ENCODE measurements around the gene TRIOBP.

DNA sequence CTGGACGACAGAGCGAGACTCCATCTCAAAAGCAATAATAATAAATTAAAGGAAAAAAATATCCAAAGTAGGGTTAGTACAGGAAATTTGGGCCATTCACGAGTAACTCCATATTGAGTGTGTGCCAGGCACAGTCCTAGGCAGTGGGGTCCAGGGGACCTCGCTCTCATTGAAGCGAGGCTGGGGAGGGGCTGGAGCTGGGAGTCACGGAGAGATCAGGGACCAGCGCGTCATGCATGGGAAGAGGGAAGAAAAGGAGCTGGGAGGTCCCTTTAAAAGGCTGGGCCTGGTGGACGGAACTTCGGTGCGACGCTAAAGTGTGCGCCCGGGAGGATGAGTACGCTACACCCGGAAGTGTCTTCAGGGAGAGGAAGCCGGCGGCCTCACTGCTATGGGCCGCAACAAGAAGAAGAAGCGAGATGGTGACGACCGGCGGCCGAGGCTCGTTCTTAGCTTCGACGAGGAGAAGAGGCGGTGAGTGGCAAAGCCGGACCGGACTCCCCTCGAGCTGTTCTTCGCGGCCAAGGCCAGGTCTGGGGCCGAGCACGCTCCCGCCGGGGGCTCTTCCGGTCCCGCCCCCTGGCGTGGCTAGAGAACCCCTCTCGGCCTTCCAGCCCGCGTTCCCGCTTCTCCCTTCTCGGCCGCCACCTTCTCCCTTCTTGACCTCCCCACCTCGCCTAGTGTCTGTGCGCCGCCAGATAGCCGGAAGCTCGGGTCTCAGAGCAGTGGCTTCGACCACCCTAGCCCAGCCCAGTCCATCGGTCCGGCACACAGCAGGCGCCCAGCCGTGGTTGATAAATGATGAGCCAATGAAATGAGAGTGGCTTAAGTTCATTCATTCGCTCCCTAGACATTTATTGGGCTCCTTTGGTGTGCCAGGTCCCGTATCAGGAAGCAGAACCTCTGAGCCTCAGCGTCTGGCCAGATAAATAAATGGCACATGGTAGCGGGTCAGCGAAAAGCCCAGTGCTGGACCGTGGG is 10.6 kb upstream of the TRIOBP start, which contains the start of gene NOL12:
- peak in 1 of 2 donors; percentile 81 for TF ChIP-seq POLR2A (IDR thresholded peaks at IDR 0.05)
- no peak for TF ChIP-seq CTCF (IDR thresholded peaks at IDR 0.05)

All from Peyer's patch (tissue), 4 donors.